ENCODE data around the gene PRELID1.

Gene PRELID1

GRCh38 chr5:177314376-177315342 lies 11.1 kb downstream of the PRELID1 start:
- TF ChIP-seq FOXA1 (IDR thresholded peaks at IDR 0.05) = no peak
- TF ChIP-seq ARNT (IDR thresholded peaks at IDR 0.05) = no peak
- no peak for TF ChIP-seq NFRKB (IDR thresholded peaks at IDR 0.05)
- TF ChIP-seq FOXM1 (IDR thresholded peaks at IDR 0.05; ENCODE audit: borderline replicate concordance) = no peak
- TF ChIP-seq CTBP1 (IDR thresholded peaks at IDR 0.05; ENCODE audit: borderline replicate concordance) = no peak
- no peak for TF ChIP-seq SP1 (IDR thresholded peaks at IDR 0.05)
- TF ChIP-seq L3MBTL2 (conservative IDR thresholded peaks at IDR 0.05) = no peak
- TF ChIP-seq SUZ12 (IDR thresholded peaks at IDR 0.05) = no peak
- TF ChIP-seq ZNF384 (IDR thresholded peaks at IDR 0.05) = no peak
- no peak for TF ChIP-seq TARDBP (IDR thresholded peaks at IDR 0.05)
- no peak for TF ChIP-seq BHLHE40 (IDR thresholded peaks at IDR 0.05; ENCODE audit: borderline replicate concordance)
- TF ChIP-seq, protein P1, sequence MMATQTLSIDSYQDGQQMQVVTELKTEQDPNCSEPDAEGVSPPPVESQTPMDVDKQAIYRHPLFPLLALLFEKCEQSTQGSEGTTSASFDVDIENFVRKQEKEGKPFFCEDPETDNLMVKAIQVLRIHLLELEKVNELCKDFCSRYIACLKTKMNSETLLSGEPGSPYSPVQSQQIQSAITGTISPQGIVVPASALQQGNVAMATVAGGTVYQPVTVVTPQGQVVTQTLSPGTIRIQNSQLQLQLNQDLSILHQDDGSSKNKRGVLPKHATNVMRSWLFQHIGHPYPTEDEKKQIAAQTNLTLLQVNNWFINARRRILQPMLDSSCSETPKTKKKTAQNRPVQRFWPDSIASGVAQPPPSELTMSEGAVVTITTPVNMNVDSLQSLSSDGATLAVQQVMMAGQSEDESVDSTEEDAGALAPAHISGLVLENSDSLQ (IDR thresholded peaks at IDR 0.05) = no peak
- ChIA-PET CTCF (no interaction called here), POLR2A (interaction anchor here (1.1 kb wide), 1 partner anchor 52 kb away, joined by 3 read pairs; no protein-coding TSS in a partner anchor)
- no peak for DNase-seq (ENCODE audit: extremely low spot score)

DNA sequence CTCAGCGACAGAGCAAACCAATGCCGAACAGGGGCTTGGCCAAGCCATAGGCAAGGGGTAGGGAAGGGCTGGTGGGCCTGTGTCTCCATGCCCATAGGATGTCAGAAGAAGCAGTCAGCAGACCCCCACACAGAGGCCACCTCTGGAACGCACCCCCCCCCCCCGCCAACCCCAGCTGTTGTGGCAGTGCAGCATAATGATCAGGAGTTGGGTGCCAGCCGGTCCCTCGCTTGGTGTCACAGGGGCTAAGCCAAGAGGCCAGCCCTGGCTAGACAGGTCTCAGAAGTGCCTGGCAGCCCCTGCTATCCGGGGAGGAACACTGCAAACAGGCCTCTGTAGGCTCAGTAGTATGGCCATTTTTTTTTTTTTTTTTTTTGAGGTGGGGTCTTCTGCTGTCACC lies 11.8 kb downstream of the PRELID1 start:
- no peak for DNase-seq (ENCODE audit: extremely low spot score)
- TF ChIP-seq HDGF (IDR thresholded peaks at IDR 0.05; ENCODE audit: borderline replicate concordance) (no peak), FOXK2 (IDR thresholded peaks at IDR 0.05) (no peak), SUZ12 (IDR thresholded peaks at IDR 0.05) (no peak), LEF1 (IDR thresholded peaks at IDR 0.05; ENCODE audit: borderline replicate concordance) (no peak), ELF4 (IDR thresholded peaks at IDR 0.05) (no peak), BHLHE40 (IDR thresholded peaks at IDR 0.05; ENCODE audit: borderline replicate concordance) (no peak), ARNT (IDR thresholded peaks at IDR 0.05) (no peak), CTBP1 (IDR thresholded peaks at IDR 0.05; ENCODE audit: borderline replicate concordance) (no peak), FOXA1 (IDR thresholded peaks at IDR 0.05) (no peak), FOXM1 (IDR thresholded peaks at IDR 0.05; ENCODE audit: borderline replicate concordance) (no peak), SP1 (IDR thresholded peaks at IDR 0.05) (no peak), L3MBTL2 (conservative IDR thresholded peaks at IDR 0.05) (no peak)
- POLR2A ChIA-PET = interaction anchor here (1.1 kb wide), 1 partner anchor 52 kb away, joined by 3 read pairs; no protein-coding TSS in a partner anchor
- CTCF ChIA-PET = no interaction called here

DNA sequence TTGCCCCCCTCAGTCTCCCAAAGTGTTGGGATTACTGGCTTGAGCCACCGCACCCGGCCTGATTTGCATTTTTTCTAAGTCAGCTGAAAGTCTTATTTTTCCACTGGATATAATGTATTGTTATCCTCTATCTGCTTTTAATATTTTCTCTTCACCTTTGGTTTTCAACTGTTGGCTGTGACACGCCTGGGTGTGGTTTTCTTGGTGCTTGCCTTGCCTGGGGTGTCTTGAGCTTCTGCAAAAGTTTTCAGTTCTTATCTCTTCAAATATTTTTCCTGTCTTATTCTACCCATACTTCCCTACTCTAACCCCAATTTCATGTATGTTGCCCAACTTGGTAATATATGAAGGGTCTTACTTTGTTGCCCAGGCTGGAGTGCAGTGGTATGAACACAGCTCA lies 12.4 kb downstream of the PRELID1 start:
- TF ChIP-seq FOXM1 (IDR thresholded peaks at IDR 0.05; ENCODE audit: borderline replicate concordance) = no peak
- no peak for TF ChIP-seq NFRKB (IDR thresholded peaks at IDR 0.05)
- TF ChIP-seq TARDBP (IDR thresholded peaks at IDR 0.05) = no peak
- TF ChIP-seq HDGF (IDR thresholded peaks at IDR 0.05; ENCODE audit: borderline replicate concordance) = no peak
- no peak for TF ChIP-seq BHLHE40 (IDR thresholded peaks at IDR 0.05; ENCODE audit: borderline replicate concordance)
- TF ChIP-seq FOXK2 (IDR thresholded peaks at IDR 0.05) = no peak
- TF ChIP-seq, protein P1 (IDR thresholded peaks at IDR 0.05) = no peak
- no peak for TF ChIP-seq L3MBTL2 (conservative IDR thresholded peaks at IDR 0.05)
- no peak for TF ChIP-seq SUZ12 (IDR thresholded peaks at IDR 0.05)
- TF ChIP-seq SP1 (IDR thresholded peaks at IDR 0.05) = no peak
- TF ChIP-seq CTBP1 (IDR thresholded peaks at IDR 0.05; ENCODE audit: borderline replicate concordance) = no peak
- CTCF ChIA-PET = no interaction called here
- POLR2A ChIA-PET = interaction anchor here (1.1 kb wide), 1 partner anchor 51 kb away, joined by 3 read pairs; no protein-coding TSS in a partner anchor
- no peak for DNase-seq (ENCODE audit: extremely low spot score)

DNA sequence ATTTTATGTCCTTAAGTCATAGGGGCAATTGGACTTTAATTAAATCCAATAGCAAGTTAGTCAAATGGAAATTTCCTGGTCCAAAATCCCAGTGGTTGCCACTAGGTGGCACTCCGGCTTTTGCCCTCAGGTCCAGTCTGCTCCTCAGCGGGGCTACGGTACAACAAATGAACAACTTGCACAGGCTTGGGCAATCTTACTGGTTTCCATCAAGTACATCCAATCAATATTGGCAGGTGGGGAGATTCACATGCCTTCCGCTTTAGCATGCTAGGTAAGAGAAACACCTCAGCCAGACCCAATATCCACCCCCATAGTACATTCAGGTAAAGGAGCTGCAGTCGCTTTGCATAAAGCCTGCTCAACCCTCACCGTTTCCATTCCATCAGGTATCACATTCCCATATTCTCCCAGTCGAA lies 14.4 kb downstream of the PRELID1 start:
- ChIA-PET POLR2A (no interaction called here), CTCF (interaction anchor here (0.6 to 1.9 kb wide), 8 partner anchors 8 to 139 kb away, joined by 3 to 9 read pairs (median 4); no protein-coding TSS in a partner anchor)
- TF ChIP-seq BHLHE40 (IDR thresholded peaks at IDR 0.05; ENCODE audit: borderline replicate concordance) (no peak), ARNT (IDR thresholded peaks at IDR 0.05) (no peak), LEF1 (IDR thresholded peaks at IDR 0.05; ENCODE audit: borderline replicate concordance) (no peak)

GRCh38 chr5:177319913-177320588 lies 16.5 kb downstream of the PRELID1 start:
- ChIA-PET POLR2A (interaction anchor here (0.6 to 1.0 kb wide), 2 partner anchors 16 to 177 kb away, joined by 3 read pairs; partner anchors contain the start of gene PDLIM7), CTCF (interaction anchor here (0.7 to 1.9 kb wide), 2 partner anchors 10 to 152 kb away, joined by 3 to 9 read pairs; no protein-coding TSS in a partner anchor)
- DNase-seq (ENCODE audit: extremely low spot score) = no peak
- TF ChIP-seq FOXK2 (IDR thresholded peaks at IDR 0.05) = no peak
- no peak for TF ChIP-seq SUZ12 (IDR thresholded peaks at IDR 0.05)
- TF ChIP-seq, protein P1 (IDR thresholded peaks at IDR 0.05) = no peak

More for the DNA sequence above, 14.4 kb downstream of the PRELID1 start:
- DNase-seq (ENCODE audit: extremely low spot score) = peak; percentile 80

- POLR2A ChIA-PET = no interaction called here
- CTCF ChIA-PET = interaction anchor here (1.9 kb wide), 1 partner anchor 11 kb away, joined by 5 read pairs; no protein-coding TSS in a partner anchor
- no peak for DNase-seq (ENCODE audit: extremely low spot score)
- TF ChIP-seq LEF1 (IDR thresholded peaks at IDR 0.05; ENCODE audit: borderline replicate concordance) (no peak), FOXK2 (IDR thresholded peaks at IDR 0.05) (no peak), ZNF384 (IDR thresholded peaks at IDR 0.05) (no peak), ELF4 (IDR thresholded peaks at IDR 0.05) (no peak), CTBP1 (IDR thresholded peaks at IDR 0.05; ENCODE audit: borderline replicate concordance) (no peak), SP1 (IDR thresholded peaks at IDR 0.05) (no peak), FOXM1 (IDR thresholded peaks at IDR 0.05; ENCODE audit: borderline replicate concordance) (no peak), BHLHE40 (IDR thresholded peaks at IDR 0.05; ENCODE audit: borderline replicate concordance) (no peak), NFRKB (IDR thresholded peaks at IDR 0.05) (no peak), FOXA1 (IDR thresholded peaks at IDR 0.05) (no peak), HDGF (IDR thresholded peaks at IDR 0.05; ENCODE audit: borderline replicate concordance) (no peak), SUZ12 (IDR thresholded peaks at IDR 0.05) (no peak), TARDBP (IDR thresholded peaks at IDR 0.05) (no peak), L3MBTL2 (conservative IDR thresholded peaks at IDR 0.05) (no peak), ARNT (IDR thresholded peaks at IDR 0.05) (no peak)
- TF ChIP-seq, protein P1 (IDR thresholded peaks at IDR 0.05) = no peak
Measured at GRCh38 chr5:177320879-177321278, 17.3 kb downstream of the PRELID1 start.
